GM12872 (cell line): ENCODE data around the gene RABGAP1.
A peak's percentile ranks its signal among the peaks of the same experiment; 100 is the strongest.

Source experiments
- CTCF ChIP-seq: IDR thresholded peaks from 3 replicates; pipeline ENCODE4 v1.5.1; 2011; ENCODE audit warnings: low read depth, mild to moderate bottlenecking, low read length, moderate library complexity; ENCODE audit not compliant: insufficient read depth

Gene RABGAP1

GRCh38 chr9:123074628-123075027 lies 133.8 kb downstream of the RABGAP1 start:
- TF ChIP-seq CTCF: no peak

GRCh38 chr9:123080444-123080843 lies 139.6 kb downstream of the RABGAP1 start:
- TF ChIP-seq CTCF: no peak

- peak; percentile 63 for TF ChIP-seq CTCF
Measured at GRCh38 chr9:123081824-123082223, 141.0 kb downstream of the RABGAP1 start.

- TF ChIP-seq CTCF: no peak
Measured at GRCh38 chr9:123083680-123084079, 142.9 kb downstream of the RABGAP1 start.

GRCh38 chr9:123084256-123084655 lies 143.4 kb downstream of the RABGAP1 start:
- no peak for TF ChIP-seq CTCF

GRCh38 chr9:123085916-123086315 lies 145.1 kb downstream of the RABGAP1 start:
- no peak for TF ChIP-seq CTCF

GRCh38 chr9:123087359-123087888 lies 146.6 kb downstream of the RABGAP1 start:
- no peak for TF ChIP-seq CTCF
